Vagina (tissue), 2 donors: Measurements from ENCODE around the gene ASAP2.

Experiments
- POLR2A ChIP-seq, 2 donors: fragments of 450-650 bp; IDR thresholded peaks; one replicate each; pipeline ENCODE4 v1.6.1; 2017; ENCODE audit warnings: antibody characterized with exemption in 2 of 2, mild to moderate bottlenecking in 2 of 2, moderate library complexity in 2 of 2
- POLR2AphosphoS5 ChIP-seq, 2 donors: sonication (generic); formaldehyde crosslinking; IDR thresholded peaks; one replicate each; pipeline ENCODE4 v1.9.0; 2017; ENCODE audit warnings: antibody characterized with exemption in 2 of 2, mild to moderate bottlenecking in 2 of 2, low read depth in 1 of 2; ENCODE audit not compliant: insufficient read depth in 1 of 2

- TF ChIP-seq POLR2A (IDR thresholded peaks at IDR 0.05) = no peak
- TF ChIP-seq POLR2AphosphoS5 (IDR thresholded peaks at IDR 0.05; ENCODE audit: insufficient read depth in 1 of 2, low read depth in 1 of 2) = no peak
These were observed 3.4 kb downstream of the ASAP2 start for GRCh38 chr2:9210030-9210429.
